ENCODE measurements around the gene AKR1C3.

DNA sequence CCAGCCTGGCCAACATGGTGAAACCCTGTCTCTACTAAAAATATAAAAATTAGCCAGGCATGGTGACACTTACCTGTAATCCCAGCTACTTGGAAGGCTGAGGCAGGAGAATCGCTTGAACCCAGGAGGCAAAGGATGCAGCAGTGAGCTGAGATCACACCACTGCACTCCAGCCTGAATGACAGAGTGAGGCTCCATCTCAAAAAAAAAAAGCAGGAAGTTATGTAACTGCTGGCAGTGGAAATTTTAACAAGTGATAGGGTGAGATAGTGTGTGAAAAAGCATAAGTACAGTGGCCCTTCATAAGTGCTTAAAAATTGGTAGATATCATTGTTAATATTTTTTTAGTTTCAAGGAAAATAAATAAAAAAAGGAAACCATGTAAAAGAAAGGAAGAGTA is 12.3 kb downstream of the AKR1C3 start:
- TF ChIP-seq, protein P1, sequence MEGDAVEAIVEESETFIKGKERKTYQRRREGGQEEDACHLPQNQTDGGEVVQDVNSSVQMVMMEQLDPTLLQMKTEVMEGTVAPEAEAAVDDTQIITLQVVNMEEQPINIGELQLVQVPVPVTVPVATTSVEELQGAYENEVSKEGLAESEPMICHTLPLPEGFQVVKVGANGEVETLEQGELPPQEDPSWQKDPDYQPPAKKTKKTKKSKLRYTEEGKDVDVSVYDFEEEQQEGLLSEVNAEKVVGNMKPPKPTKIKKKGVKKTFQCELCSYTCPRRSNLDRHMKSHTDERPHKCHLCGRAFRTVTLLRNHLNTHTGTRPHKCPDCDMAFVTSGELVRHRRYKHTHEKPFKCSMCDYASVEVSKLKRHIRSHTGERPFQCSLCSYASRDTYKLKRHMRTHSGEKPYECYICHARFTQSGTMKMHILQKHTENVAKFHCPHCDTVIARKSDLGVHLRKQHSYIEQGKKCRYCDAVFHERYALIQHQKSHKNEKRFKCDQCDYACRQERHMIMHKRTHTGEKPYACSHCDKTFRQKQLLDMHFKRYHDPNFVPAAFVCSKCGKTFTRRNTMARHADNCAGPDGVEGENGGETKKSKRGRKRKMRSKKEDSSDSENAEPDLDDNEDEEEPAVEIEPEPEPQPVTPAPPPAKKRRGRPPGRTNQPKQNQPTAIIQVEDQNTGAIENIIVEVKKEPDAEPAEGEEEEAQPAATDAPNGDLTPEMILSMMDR (conservative IDR thresholded peaks at IDR 0.05; ENCODE audit: low read depth, low read length), result no peak
- no peak for TF ChIP-seq EZH2 (IDR thresholded peaks at IDR 0.05; ENCODE audit: low read length, unreplicated experiment)
